ENCODE results near the gene NALF2.

Gene NALF2

DNA sequence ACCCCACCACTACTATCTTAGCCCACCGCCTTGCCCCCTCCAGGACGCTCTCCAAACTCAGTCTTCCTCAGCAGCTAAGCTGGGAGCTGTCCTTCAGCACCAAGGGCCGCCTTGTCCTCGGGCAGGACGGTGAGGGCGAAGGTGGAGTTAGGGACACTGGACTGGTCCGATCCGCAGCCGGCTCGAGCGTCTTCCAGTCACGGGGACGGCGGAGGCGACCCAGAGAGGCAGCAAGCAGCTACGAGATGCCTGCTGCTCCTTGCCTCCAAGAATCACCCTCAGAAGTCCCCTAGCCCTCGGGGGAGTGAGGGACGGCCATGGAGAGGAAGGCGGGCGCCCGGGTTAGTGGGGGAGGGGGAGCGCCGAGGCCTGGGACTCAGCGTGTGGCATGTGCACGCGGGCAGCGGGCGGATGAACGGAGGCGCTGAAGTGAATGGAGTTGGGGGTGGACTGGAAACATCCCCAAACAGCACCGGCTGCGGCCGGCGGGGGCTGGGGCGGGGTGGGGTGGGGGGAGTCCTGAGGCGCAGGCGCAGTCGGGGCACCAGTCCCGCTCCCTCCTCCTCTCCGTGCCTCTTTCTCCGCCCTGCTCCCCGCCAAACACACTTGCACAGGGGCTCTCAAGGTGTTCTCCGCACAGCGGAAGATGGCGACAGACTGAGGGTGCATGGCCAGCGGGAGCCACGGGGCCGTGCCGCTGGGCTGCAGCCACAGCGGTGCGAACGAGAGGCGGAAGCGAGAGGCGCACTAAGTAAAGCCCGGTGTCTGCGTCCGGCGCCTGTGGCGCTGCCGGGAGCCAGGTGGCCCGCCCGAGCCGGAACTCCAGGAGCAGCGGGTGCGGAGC, at the start of gene NALF2:
Gene NALF2 (plus strand): TSS at position 545 of the 844 bp plus-strand sequence. CDS start 957 bp downstream, outside the sequence.
- H3K4me3 ChIP-seq (ENCODE audit: low read length), result peak within 1 kb of the TSS; percentile 60
- H3K27me3 ChIP-seq (replicated peaks; ENCODE audit: control insufficient read depth, insufficient read depth, low read length), result peaks cover 50% of the 10 kb centered on the region
- no peaks in the 10 kb centered on the region for H3K4me1 ChIP-seq (ENCODE audit: control insufficient read depth, insufficient read depth, low read length)
- no peaks in the 10 kb centered on the region for H3K36me3 ChIP-seq (ENCODE audit: control insufficient read depth, insufficient read depth, low read length, severe bottlenecking)
- H3K9me3 ChIP-seq (ENCODE audit: control insufficient read depth, low read length), result peaks cover 27% of the 10 kb centered on the region
- DNase-seq (ENCODE audit: low read depth), result peak; percentile 38
- no peak within 1 kb of the TSS for H3K9ac ChIP-seq (ENCODE audit: low read length)

DNA sequence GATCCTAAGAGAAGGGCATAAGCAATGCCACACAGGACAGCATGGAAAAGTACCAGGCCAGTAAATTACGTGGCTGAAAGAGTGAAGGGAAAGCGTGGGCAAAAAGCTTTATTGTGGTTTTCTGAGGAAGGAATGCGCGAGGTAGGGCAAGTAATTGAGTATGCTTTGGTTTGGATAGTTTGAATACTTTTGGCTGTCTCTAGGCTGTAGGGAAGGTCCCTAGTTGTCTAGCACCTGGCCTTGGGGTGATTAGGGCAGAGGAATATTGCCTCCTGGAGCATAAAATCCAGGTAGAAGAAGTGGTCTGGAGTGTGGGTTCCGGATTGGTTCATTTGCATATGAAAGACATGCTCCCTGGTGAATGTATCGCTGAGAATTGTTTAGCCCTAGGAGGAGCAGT, 46.4 kb upstream of the NALF2 start:
- Histone ChIP-seq H3K4me3 (ENCODE audit: low read length) (no peak overlapping the region), H3K36me3 (ENCODE audit: control insufficient read depth, insufficient read depth, low read length, severe bottlenecking) (no peaks in the 10 kb centered on the region), H3K9me3 (ENCODE audit: control insufficient read depth, low read length) (peaks cover 17% of the 10 kb centered on the region), H3K9ac (ENCODE audit: low read length) (no peak overlapping the region), H3K27me3 (replicated peaks; ENCODE audit: control insufficient read depth, insufficient read depth, low read length) (peaks cover 4% of the 10 kb centered on the region), H3K4me1 (ENCODE audit: control insufficient read depth, insufficient read depth, low read length) (no peaks in the 10 kb centered on the region)
- no peak for DNase-seq (ENCODE audit: low read depth)

DNA sequence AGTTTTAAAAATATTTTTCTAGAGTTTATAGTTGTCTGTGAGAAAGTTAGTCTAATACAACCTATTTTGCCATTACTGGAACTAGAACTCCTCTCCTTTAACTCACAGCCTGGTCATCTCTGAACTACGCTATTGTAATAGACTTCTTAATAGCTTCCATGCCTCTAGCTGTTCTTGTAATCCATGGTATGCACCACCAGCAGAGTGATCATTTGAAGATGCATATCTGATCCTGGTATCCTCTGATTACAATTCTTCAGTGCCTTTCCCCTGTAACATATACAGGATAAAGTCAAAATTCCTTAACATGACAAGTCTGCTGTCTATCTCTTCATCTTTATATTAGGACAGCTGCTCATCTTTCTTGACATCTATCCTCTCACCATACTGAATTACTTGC, 37.6 kb upstream of the NALF2 start:
- H3K4me1 ChIP-seq (ENCODE audit: control insufficient read depth, insufficient read depth, low read length), result no peaks in the 10 kb centered on the region
- H3K9ac ChIP-seq (ENCODE audit: low read length), result no peak overlapping the region
- H3K4me3 ChIP-seq (ENCODE audit: low read length), result no peak overlapping the region
- peaks cover 36% of the 10 kb centered on the region for H3K27me3 ChIP-seq (replicated peaks; ENCODE audit: control insufficient read depth, insufficient read depth, low read length)
- no peaks in the 10 kb centered on the region for H3K36me3 ChIP-seq (ENCODE audit: control insufficient read depth, insufficient read depth, low read length, severe bottlenecking)
- H3K9me3 ChIP-seq (ENCODE audit: control insufficient read depth, low read length), result peaks cover 8% of the 10 kb centered on the region
- no peak for DNase-seq (ENCODE audit: low read depth)

DNA sequence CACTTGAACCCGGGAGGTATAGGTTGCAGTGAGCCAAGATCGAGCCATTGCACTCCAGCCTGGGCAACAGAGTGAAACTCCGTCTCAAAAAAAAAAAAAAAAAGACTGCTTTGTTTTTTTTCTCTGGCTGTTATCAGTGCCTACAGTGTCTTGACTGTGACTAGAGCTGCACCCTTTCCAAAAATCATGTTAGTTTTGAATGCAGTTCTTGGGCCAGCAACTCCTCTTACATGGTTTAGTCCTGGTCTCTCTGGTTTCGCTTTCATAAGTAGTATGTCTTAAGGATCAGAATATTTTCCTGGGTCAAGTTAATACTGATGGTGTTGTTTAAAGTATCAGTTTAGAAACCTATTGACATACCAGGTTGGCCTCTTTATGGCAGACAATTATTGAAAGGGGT, 34.2 kb upstream of the NALF2 start:
- no peak for DNase-seq (ENCODE audit: low read depth)
- Histone ChIP-seq H3K4me3 (ENCODE audit: low read length) (no peak overlapping the region), H3K36me3 (ENCODE audit: control insufficient read depth, insufficient read depth, low read length, severe bottlenecking) (no peaks in the 10 kb centered on the region), H3K9me3 (ENCODE audit: control insufficient read depth, low read length) (no peaks in the 10 kb centered on the region), H3K4me1 (ENCODE audit: control insufficient read depth, insufficient read depth, low read length) (no peaks in the 10 kb centered on the region), H3K27me3 (replicated peaks; ENCODE audit: control insufficient read depth, insufficient read depth, low read length) (peaks cover 40% of the 10 kb centered on the region), H3K9ac (ENCODE audit: low read length) (no peak overlapping the region)

DNA sequence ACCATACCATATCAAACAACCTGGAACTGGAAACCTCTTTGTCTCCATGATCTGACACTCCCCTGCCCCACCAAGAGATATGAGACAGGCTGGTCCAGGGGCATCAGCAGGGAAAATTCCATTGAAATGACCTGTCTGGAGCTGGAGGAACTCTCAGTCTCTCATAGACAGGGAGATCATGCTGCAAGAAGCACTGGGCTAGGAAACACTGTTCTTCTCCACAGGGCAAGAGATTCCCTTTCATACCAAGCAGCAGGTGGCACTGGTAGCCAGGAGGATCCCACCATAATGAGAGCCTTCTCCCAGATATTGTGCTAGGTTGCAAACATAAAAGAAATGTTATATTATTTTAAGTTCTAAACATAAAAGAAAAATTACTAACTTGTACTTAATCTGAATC, 14.5 kb upstream of the NALF2 start:
- H3K4me3 ChIP-seq (ENCODE audit: low read length), result no peak overlapping the region
- DNase-seq (ENCODE audit: low read depth), result no peak
- no peaks in the 10 kb centered on the region for H3K36me3 ChIP-seq (ENCODE audit: control insufficient read depth, insufficient read depth, low read length, severe bottlenecking)
- H3K27me3 ChIP-seq (replicated peaks; ENCODE audit: control insufficient read depth, insufficient read depth, low read length), result peaks cover 52% of the 10 kb centered on the region
- H3K9ac ChIP-seq (ENCODE audit: low read length), result no peak overlapping the region
- no peaks in the 10 kb centered on the region for H3K4me1 ChIP-seq (ENCODE audit: control insufficient read depth, insufficient read depth, low read length)
- H3K9me3 ChIP-seq (ENCODE audit: control insufficient read depth, low read length), result peaks cover 17% of the 10 kb centered on the region

DNA sequence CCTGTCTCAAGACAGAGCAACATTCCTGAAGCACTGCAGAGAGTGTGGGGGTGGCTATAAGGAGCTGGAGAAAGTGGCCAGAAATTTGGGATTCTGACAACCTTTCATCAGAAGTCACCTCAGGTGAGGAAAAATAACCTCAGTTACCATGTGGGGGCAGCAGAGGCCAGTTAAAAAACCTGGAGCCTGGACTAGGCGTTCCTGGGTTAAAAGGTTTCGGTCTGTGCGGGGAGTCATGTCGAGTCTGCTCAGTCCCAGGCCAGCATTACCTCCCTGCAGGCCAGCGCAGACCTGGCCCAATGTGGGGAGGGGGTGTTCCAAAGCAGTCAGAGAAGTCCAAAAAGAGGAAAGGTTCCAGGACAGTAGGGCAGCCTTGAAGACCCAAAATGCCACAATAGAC, 10.9 kb upstream of the NALF2 start:
- Histone ChIP-seq H3K4me3 (ENCODE audit: low read length) (no peak overlapping the region), H3K9me3 (ENCODE audit: control insufficient read depth, low read length) (peaks cover 12% of the 10 kb centered on the region), H3K36me3 (ENCODE audit: control insufficient read depth, insufficient read depth, low read length, severe bottlenecking) (no peaks in the 10 kb centered on the region), H3K27me3 (replicated peaks; ENCODE audit: control insufficient read depth, insufficient read depth, low read length) (peaks cover 66% of the 10 kb centered on the region), H3K9ac (ENCODE audit: low read length) (no peak overlapping the region), H3K4me1 (ENCODE audit: control insufficient read depth, insufficient read depth, low read length) (no peaks in the 10 kb centered on the region)
- DNase-seq (ENCODE audit: low read depth), result peak; percentile 2

DNA sequence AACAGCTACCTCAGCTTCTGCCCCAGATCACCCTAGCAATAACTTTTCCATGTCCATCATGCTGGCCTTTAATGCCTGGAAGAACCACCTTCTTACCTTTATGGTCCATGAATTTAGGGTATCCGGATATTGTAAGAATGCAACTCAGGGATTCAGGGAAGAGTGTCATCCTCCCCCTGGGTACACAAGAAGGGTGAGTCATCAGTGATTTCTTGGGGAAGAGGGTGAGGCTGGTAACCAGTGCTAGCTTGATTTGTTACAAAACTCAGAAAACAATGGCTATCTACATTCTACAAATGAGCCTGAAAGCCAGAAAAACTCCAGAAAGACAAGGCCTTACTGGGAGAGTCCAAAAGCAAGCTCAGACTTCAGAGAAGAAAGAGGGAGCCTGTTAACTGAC, 10.4 kb upstream of the NALF2 start:
- Histone ChIP-seq H3K9ac (ENCODE audit: low read length) (no peak overlapping the region), H3K9me3 (ENCODE audit: control insufficient read depth, low read length) (peaks cover 12% of the 10 kb centered on the region), H3K27me3 (replicated peaks; ENCODE audit: control insufficient read depth, insufficient read depth, low read length) (peaks cover 66% of the 10 kb centered on the region), H3K36me3 (ENCODE audit: control insufficient read depth, insufficient read depth, low read length, severe bottlenecking) (no peaks in the 10 kb centered on the region), H3K4me3 (ENCODE audit: low read length) (no peak overlapping the region), H3K4me1 (ENCODE audit: control insufficient read depth, insufficient read depth, low read length) (no peaks in the 10 kb centered on the region)
- DNase-seq (ENCODE audit: low read depth), result no peak

DNA sequence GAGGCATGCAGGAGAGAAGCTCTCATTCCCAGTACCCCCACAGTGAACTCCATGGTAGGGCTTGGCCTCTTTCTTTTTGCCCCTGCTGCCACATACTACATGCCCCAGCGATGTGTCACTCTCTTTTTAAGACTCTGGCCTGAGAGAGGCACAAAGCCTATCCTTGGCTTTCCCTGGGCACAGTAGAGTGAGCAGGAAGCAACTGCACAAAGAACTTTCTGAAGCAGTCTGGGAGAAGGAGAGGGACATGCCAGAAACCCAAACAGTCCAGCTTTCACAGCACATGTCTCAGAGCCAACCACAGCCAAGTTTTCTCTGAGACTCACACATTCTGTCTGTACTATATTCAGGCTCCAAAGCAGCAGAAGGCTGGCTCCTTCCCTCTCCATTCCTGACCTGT, 7.9 kb upstream of the NALF2 start:
- Histone ChIP-seq H3K36me3 (ENCODE audit: control insufficient read depth, insufficient read depth, low read length, severe bottlenecking) (no peaks in the 10 kb centered on the region), H3K9me3 (ENCODE audit: control insufficient read depth, low read length) (peaks cover 24% of the 10 kb centered on the region), H3K4me1 (ENCODE audit: control insufficient read depth, insufficient read depth, low read length) (no peaks in the 10 kb centered on the region), H3K4me3 (ENCODE audit: low read length) (no peak overlapping the region), H3K9ac (ENCODE audit: low read length) (no peak overlapping the region), H3K27me3 (replicated peaks; ENCODE audit: control insufficient read depth, insufficient read depth, low read length) (peaks cover 72% of the 10 kb centered on the region)
- DNase-seq (ENCODE audit: low read depth), result no peak

DNA sequence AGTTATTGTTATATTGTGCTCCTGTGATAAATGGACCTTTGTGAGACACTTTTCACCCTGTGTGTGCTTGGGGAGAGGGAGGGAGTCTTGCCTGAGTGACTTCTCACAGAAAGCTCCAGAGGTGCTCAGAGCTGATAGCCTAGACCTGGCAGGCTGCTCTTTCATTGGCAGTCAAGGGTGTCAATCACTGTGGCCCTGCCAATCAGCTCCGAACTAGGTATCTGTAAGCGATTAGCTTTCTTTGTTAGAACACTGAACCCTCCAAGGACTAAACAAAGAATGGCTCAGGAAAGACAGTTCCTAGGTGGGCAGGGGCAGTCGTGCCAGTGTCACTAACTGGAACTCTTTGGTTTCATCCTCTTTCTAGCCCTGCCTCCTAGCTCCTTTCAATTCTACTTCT, 2.7 kb upstream of the NALF2 start:
- Histone ChIP-seq H3K4me3 (ENCODE audit: low read length) (no peak overlapping the region), H3K4me1 (ENCODE audit: control insufficient read depth, insufficient read depth, low read length) (no peaks in the 10 kb centered on the region), H3K9me3 (ENCODE audit: control insufficient read depth, low read length) (peaks cover 29% of the 10 kb centered on the region), H3K27me3 (replicated peaks; ENCODE audit: control insufficient read depth, insufficient read depth, low read length) (peaks cover 53% of the 10 kb centered on the region), H3K36me3 (ENCODE audit: control insufficient read depth, insufficient read depth, low read length, severe bottlenecking) (no peaks in the 10 kb centered on the region), H3K9ac (ENCODE audit: low read length) (no peak overlapping the region)
- no peak for DNase-seq (ENCODE audit: low read depth)

DNA sequence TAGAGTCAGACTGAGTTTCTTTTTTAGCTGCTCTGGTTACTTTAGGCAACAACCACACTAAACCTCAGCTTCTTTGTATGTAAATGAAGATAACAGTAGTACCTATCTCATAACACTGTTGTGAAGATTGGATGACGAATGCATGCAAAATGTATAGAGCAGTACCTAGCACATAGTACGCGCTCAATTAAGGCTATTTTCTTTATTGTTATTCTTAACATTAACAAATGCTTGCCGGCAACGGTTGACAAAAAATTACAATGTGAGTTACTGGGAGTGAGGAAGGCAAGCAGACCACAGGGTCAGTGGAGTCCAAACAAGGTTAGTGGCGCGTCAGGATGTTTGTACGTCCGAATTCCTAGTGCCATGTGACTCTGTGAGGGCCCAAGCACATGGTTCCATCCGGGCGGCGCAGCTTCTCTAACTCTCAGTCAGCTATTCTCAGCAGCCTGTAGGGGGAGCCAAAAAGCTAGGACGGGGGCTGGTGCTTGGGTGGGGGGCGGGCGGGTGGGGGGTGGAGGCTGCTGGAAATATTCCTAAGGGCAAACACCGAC, 821 bp upstream of the NALF2 start:
- Histone ChIP-seq H3K36me3 (ENCODE audit: control insufficient read depth, insufficient read depth, low read length, severe bottlenecking) (no peaks in the 10 kb centered on the region), H3K4me1 (ENCODE audit: control insufficient read depth, insufficient read depth, low read length) (no peaks in the 10 kb centered on the region)
- no peak for DNase-seq (ENCODE audit: low read depth)

DNA sequence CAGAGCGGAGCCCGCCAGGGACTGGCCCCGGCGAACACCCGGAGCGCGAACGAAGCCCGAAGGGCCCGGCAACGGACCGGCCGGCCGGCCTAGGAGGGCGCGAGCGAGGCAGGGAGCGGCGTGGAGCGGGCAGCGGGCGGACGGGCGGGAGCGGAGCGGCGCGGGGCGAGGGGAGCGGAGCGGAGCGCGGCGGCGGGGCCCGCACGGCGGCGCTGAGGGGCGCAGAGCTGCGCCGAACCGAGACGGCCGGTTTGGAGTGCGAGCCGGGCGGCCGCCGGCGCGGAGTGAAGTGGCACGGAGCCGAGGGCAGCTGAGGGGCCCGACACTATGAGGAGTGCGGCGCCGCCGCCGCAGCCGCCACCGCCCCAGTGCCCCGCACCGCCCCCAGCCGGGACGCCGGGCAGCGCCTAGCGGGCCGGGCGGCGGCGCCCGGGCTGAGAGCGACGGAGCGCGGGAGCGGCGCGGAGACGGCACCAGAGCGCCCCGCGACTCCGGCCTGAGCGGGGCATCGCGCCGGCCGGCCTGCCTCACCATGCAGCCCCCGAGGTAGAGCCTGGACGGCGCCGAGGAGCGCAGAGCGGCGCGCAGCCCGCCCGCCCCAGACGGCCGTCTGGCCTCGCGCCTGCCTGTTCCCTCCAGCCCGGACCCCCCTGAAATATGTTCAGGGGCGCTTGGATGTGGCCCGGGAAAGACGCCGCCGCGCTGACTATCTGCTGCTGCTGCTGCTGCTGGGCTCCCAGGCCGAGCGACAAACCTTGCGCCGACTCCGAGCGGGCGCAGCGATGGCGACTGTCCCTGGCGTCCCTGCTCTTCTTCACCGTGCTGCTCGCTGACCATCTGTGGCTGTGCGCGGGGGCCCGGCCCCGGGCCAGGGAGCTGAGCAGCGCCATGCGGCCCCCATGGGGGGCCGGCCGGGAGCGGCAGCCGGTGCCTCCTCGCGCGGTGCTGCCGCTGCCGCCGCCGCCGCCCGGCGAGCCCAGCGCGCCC, 793 bp downstream of the NALF2 start:
- H3K9ac ChIP-seq (ENCODE audit: low read length), result no peak overlapping the region
- peaks cover 51% of the 10 kb centered on the region for H3K27me3 ChIP-seq (replicated peaks; ENCODE audit: control insufficient read depth, insufficient read depth, low read length)
- no peaks in the 10 kb centered on the region for H3K36me3 ChIP-seq (ENCODE audit: control insufficient read depth, insufficient read depth, low read length, severe bottlenecking)
- DNase-seq (ENCODE audit: low read depth), result no peak
- H3K9me3 ChIP-seq (ENCODE audit: control insufficient read depth, low read length), result peaks cover 26% of the 10 kb centered on the region
- H3K4me3 ChIP-seq (ENCODE audit: low read length), result no peak overlapping the region
- H3K4me1 ChIP-seq (ENCODE audit: control insufficient read depth, insufficient read depth, low read length), result no peaks in the 10 kb centered on the region

More for the DNA sequence above, 821 bp upstream of the NALF2 start:
- Histone ChIP-seq H3K9ac (ENCODE audit: low read length) (no peak overlapping the region), H3K9me3 (ENCODE audit: control insufficient read depth, low read length) (peaks cover 29% of the 10 kb centered on the region), H3K27me3 (replicated peaks; ENCODE audit: control insufficient read depth, insufficient read depth, low read length) (peaks cover 53% of the 10 kb centered on the region), H3K4me3 (ENCODE audit: low read length) (no peak overlapping the region)

All from adipocyte (in vitro differentiated cells).